HEK293 (cell line): Measurements from ENCODE around the gene CLDN6.

Experiments
- HIC1 ChIP-seq: fragments of 450-650 bp; formaldehyde crosslinking; IDR thresholded peaks from 2 replicates; pipeline ENCODE4 v1.5.1; 2016; ENCODE audit warnings: missing biosample characterization, missing genetic modification characterization
- HOXD13 ChIP-seq: sonication (generic); formaldehyde crosslinking; IDR thresholded peaks from 2 replicates; pipeline ENCODE4 v1.8.0; 2022; ENCODE audit warnings: missing genetic modification reagents, borderline replicate concordance
- PATZ1 ChIP-seq: fragments of 450-650 bp; formaldehyde crosslinking; IDR thresholded peaks from 2 replicates; pipeline ENCODE4 v1.5.1; 2016; ENCODE audit warnings: missing biosample characterization, missing genetic modification characterization
- PRDM4 ChIP-seq: fragments of 450-650 bp; formaldehyde crosslinking; IDR thresholded peaks from 2 replicates; pipeline ENCODE4 v1.5.1; 2017; ENCODE audit warnings: missing biosample characterization, missing genetic modification characterization
- SP3 ChIP-seq: fragments of 450-650 bp; formaldehyde crosslinking; IDR thresholded peaks from 2 replicates; pipeline ENCODE4 v1.5.1; 2016; ENCODE audit warnings: missing biosample characterization, missing genetic modification characterization
- TRIM28 ChIP-seq: IDR thresholded peaks from 2 replicates; pipeline ENCODE4 v1.6.1; 2011; ENCODE audit warnings: low read length, control low read depth, borderline replicate concordance
- ZBTB1 ChIP-seq: fragments of 450-650 bp; formaldehyde crosslinking; IDR thresholded peaks from 2 replicates; pipeline ENCODE4 v1.5.1; 2016; ENCODE audit warnings: missing biosample characterization, missing genetic modification characterization
- ZBTB48 ChIP-seq: fragments of 450-650 bp; formaldehyde crosslinking; IDR thresholded peaks from 2 replicates; pipeline ENCODE4 v1.5.1; 2016; ENCODE audit warnings: missing biosample characterization, missing genetic modification characterization
- ZNF140 ChIP-seq: fragments of 450-650 bp; formaldehyde crosslinking; IDR thresholded peaks from 2 replicates; pipeline ENCODE4 v1.5.1; 2016; ENCODE audit warnings: missing biosample characterization, missing genetic modification characterization
- ZNF223 ChIP-seq: fragments of 450-650 bp; formaldehyde crosslinking; IDR thresholded peaks from 2 replicates; pipeline ENCODE4 v1.5.1; 2016; ENCODE audit warnings: missing biosample characterization, missing genetic modification characterization
- ZNF23 ChIP-seq: fragments of 450-650 bp; formaldehyde crosslinking; IDR thresholded peaks from 2 replicates; pipeline ENCODE4 v1.5.1; 2016; ENCODE audit warnings: missing biosample characterization, missing genetic modification characterization, borderline replicate concordance
- ZNF280D ChIP-seq: fragments of 450-650 bp; formaldehyde crosslinking; IDR thresholded peaks from 2 replicates; pipeline ENCODE4 v1.5.1; 2016; ENCODE audit warnings: missing biosample characterization, missing genetic modification characterization
- ZNF366 ChIP-seq: fragments of 450-650 bp; formaldehyde crosslinking; conservative IDR thresholded peaks from 2 replicates; pipeline ENCODE4 v1.5.1; 2016; ENCODE audit warnings: missing biosample characterization, missing genetic modification characterization
- ZNF449 ChIP-seq: fragments of 450-650 bp; formaldehyde crosslinking; IDR thresholded peaks from 2 replicates; pipeline ENCODE4 v1.5.1; 2017; ENCODE audit warnings: missing biosample characterization, mild to moderate bottlenecking, missing genetic modification characterization, moderate library complexity
- ZNF623 ChIP-seq: fragments of 450-650 bp; formaldehyde crosslinking; IDR thresholded peaks from 2 replicates; pipeline ENCODE4 v1.5.1; 2016; ENCODE audit warnings: missing biosample characterization, missing genetic modification characterization
- ZNF692 ChIP-seq: fragments of 450-650 bp; formaldehyde crosslinking; IDR thresholded peaks from 2 replicates; pipeline ENCODE4 v1.5.1; 2016; ENCODE audit warnings: missing biosample characterization, missing genetic modification characterization
- ZXDB ChIP-seq: fragments of 450-650 bp; formaldehyde crosslinking; IDR thresholded peaks from 2 replicates; pipeline ENCODE4 v1.5.1; 2016; ENCODE audit warnings: missing biosample characterization, missing genetic modification characterization

The CLDN6 gene

GRCh38 chr16:3020604-3021448 lies 2.8 kb upstream of the CLDN6 start (continued):
- TF ChIP-seq ZNF280D (tag by site-specific recombination): no peak
- TF ChIP-seq ZNF23: no peak
- TF ChIP-seq ZNF140 (tag by site-specific recombination): no peak
- peak; percentile 85 for TF ChIP-seq ZBTB1 (tag by site-specific recombination)
- no peak for TF ChIP-seq TRIM28
- TF ChIP-seq ZNF449: no peak; the same call in none of the 2 replicates
- TF ChIP-seq PRDM4 (tag by site-specific recombination): peak; percentile 71
- peak; percentile 85 for TF ChIP-seq ZNF366
- TF ChIP-seq PATZ1 (tag by site-specific recombination): peak; percentile 100
- TF ChIP-seq ZBTB48 (tag by site-specific recombination): peak; percentile 35; the same call in 1 of the 2 replicates
- peak; percentile 89 for TF ChIP-seq SP3 (tag by site-specific recombination)
- TF ChIP-seq ZNF692 (tag by site-specific recombination): peak; percentile 85
- TF ChIP-seq ZNF623 (tag by site-specific recombination): peak; percentile 22; the same call in 1 of the 2 replicates
- peak; percentile 23; the same call in 1 of the 2 replicates for TF ChIP-seq HOXD13
- peak; percentile 100 for TF ChIP-seq HIC1 (tag by site-specific recombination)
- TF ChIP-seq ZNF223 (tag by site-specific recombination): no peak
- TF ChIP-seq ZXDB (tag by site-specific recombination): peak; percentile 90
